Measurements from ENCODE around the gene ARL3.
A peak's percentile ranks its signal among the peaks of the same experiment; 100 is the strongest.

The ARL3 gene

GRCh38 chr10:102648269-102648888 is 65.8 kb downstream of the ARL3 start:
- TF ChIP-seq ZFX (IDR thresholded peaks at IDR 0.05; ENCODE audit: borderline replicate concordance), result no peak
- TF ChIP-seq CTCF (IDR thresholded peaks at IDR 0.05), result no peak
- H3K27ac ChIP-seq, result no peak overlapping the region

- H3K27ac ChIP-seq, result no peak overlapping the region
- no peak for TF ChIP-seq ZFX (IDR thresholded peaks at IDR 0.05; ENCODE audit: borderline replicate concordance)
- TF ChIP-seq CTCF (IDR thresholded peaks at IDR 0.05), result no peak
These were observed 66.5 kb downstream of the ARL3 start for GRCh38 chr10:102647443-102648268.

- TF ChIP-seq CTCF (IDR thresholded peaks at IDR 0.05) (no peak), ZFX (IDR thresholded peaks at IDR 0.05; ENCODE audit: borderline replicate concordance) (no peak)
- H3K27ac ChIP-seq, result peak overlapping the region; percentile 98
These were observed 67.4 kb downstream of the ARL3 start for GRCh38 chr10:102646610-102647442.

- TF ChIP-seq CTCF (IDR thresholded peaks at IDR 0.05) (no peak), ZFX (IDR thresholded peaks at IDR 0.05; ENCODE audit: borderline replicate concordance) (no peak)
- H3K27ac ChIP-seq, result peak overlapping the region; percentile 98
These were observed 68.2 kb downstream of the ARL3 start for GRCh38 chr10:102645741-102646609.

GRCh38 chr10:102645388-102645740 is 68.8 kb downstream of the ARL3 start:
- no peak for TF ChIP-seq CTCF (IDR thresholded peaks at IDR 0.05)
- no peak for TF ChIP-seq ZFX (IDR thresholded peaks at IDR 0.05; ENCODE audit: borderline replicate concordance)
- H3K27ac ChIP-seq, result peak overlapping the region; percentile 98

- peak overlapping the region; percentile 98 for H3K27ac ChIP-seq
- TF ChIP-seq ZFX (IDR thresholded peaks at IDR 0.05; ENCODE audit: borderline replicate concordance) (no peak), CTCF (IDR thresholded peaks at IDR 0.05) (peak; percentile 83)
These were observed 69.4 kb downstream of the ARL3 start for GRCh38 chr10:102644646-102645387.
